ENCODE results near the gene NLE1. TPM values are rescaled to one million over a fixed set of nuclear protein-coding genes. Genes with fewer than 3 reads are reported as not detected.
"Not testable (repeated sequence)": the region's sequence is repeated elsewhere in the genome, so short reads cannot be mapped to it uniquely, and the experiment has no call there.

Gene NLE1
- polyA plus RNA-seq, 1 donor: 16.8 TPM

GRCh38 chr17:35127751-35128514 is 14.2 kb downstream of the NLE1 start:
- DNase-seq: no peak

- DNase-seq: no peak
Measured at GRCh38 chr17:35121315-35121714, 20.8 kb downstream of the NLE1 start, which contains the start of gene FNDC8. TSS of gene FNDC8 (plus strand) at chr17:35121615. CDS start at chr17:35121694, 79 bp downstream.

- peak; percentile 81 for DNase-seq
Measured at GRCh38 chr17:35119370-35120165, 22.5 kb downstream of the NLE1 start, which contains the start of gene RAD51D. TSS of gene RAD51D (minus strand) at chr17:35119860. CDS start at chr17:35119613, 247 bp downstream.

- DNase-seq: no peak
Measured at GRCh38 chr17:35117984-35118383, 24.1 kb downstream of the NLE1 start.

- no peak for DNase-seq
Measured at GRCh38 chr17:35116845-35117244, 25.3 kb downstream of the NLE1 start.

- DNase-seq: not testable (repeated sequence)
Measured at GRCh38 chr17:35110791-35111190, 31.3 kb downstream of the NLE1 start.

GRCh38 chr17:35104844-35105450 is 37.2 kb downstream of the NLE1 start:
- no peak for DNase-seq

- no peak for DNase-seq
Measured at GRCh38 chr17:35103271-35103670, 38.8 kb downstream of the NLE1 start.

GRCh38 chr17:35101725-35102124 is 40.4 kb downstream of the NLE1 start:
- DNase-seq: no peak

GRCh38 chr17:35101036-35101435 is 41.1 kb downstream of the NLE1 start:
- DNase-seq: no peak

- DNase-seq: no peak
Measured at GRCh38 chr17:35099908-35100307, 42.2 kb downstream of the NLE1 start.

GRCh38 chr17:35097776-35098175 is 44.3 kb downstream of the NLE1 start:
- no peak for DNase-seq

- DNase-seq: no peak
Measured at GRCh38 chr17:35095741-35096140, 46.4 kb downstream of the NLE1 start.

- DNase-seq: no peak
Measured at GRCh38 chr17:35094902-35095301, 47.2 kb downstream of the NLE1 start.

- not testable (repeated sequence) for DNase-seq
Measured at GRCh38 chr17:35090707-35091106, 51.4 kb downstream of the NLE1 start.

GRCh38 chr17:35089586-35090296 is 52.4 kb downstream of the NLE1 start:
- DNase-seq: no peak

- DNase-seq: peak; percentile 92
Measured at GRCh38 chr17:35088881-35089585, 53.1 kb downstream of the NLE1 start.

- peak; percentile 51 for DNase-seq
Measured at GRCh38 chr17:35088356-35088880, 53.7 kb downstream of the NLE1 start.

- DNase-seq: peak; percentile 9
Measured at GRCh38 chr17:35087731-35088355, 54.3 kb downstream of the NLE1 start.

- no peak for DNase-seq
Measured at GRCh38 chr17:35086931-35087573, 55.1 kb downstream of the NLE1 start.

GRCh38 chr17:35086164-35086563 is 55.9 kb downstream of the NLE1 start:
- no peak for DNase-seq
